ENCODE results near the gene ADAMTS3.

The ADAMTS3 gene

DNA sequence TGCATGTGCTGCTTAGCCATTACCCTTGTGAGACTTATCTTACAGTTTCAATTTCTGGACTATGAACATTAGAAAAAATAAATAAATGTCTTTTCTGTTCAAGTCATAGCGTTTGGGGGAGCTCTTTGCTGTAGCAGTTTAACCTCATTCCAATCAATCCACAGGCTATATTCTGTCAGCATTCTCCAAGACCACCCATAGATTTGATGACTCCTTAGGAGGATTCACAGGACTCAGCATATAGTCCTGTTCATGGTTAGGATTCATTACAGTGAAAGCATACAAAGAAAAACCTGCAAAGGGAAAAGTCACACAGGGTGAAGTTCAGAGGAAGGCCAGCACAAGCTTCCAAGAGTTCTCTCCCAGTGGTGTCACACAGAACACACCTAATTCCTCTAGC, 180.5 kb downstream of the ADAMTS3 start:
- H3K4me1 ChIP-seq (ENCODE audit: insufficient read depth, low read length): no peaks in the 10 kb centered on the region; the same call in 1 of the 2 replicates
- no peaks in the 10 kb centered on the region for H3K9me3 ChIP-seq (ENCODE audit: control insufficient read depth, insufficient read depth, low read length)
- no peaks in the 10 kb centered on the region for H3K36me3 ChIP-seq (ENCODE audit: insufficient read depth, low read length)
- H3K9ac ChIP-seq (ENCODE audit: low read depth, low read length): no peak overlapping the region

DNA sequence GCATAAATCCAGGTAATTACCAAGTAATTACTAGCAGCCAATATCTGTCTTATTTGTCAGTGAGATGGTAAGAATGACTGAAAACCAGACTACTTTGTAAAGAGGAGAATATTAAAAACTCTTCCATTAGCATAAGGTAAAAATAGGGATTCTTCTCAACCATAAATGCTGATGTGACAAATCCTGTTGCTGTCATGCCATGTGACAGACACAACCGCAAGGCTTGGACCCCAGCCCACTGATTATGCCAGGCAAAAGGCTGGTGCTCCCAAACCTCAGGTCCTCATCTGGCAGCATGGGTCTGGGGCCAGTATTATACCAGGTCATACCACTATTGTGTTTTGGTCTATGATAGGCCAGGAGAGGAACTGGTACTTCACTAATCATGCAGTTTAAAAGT, 181.1 kb downstream of the ADAMTS3 start:
- no peaks in the 10 kb centered on the region for H3K9me3 ChIP-seq (ENCODE audit: control insufficient read depth, insufficient read depth, low read length)
- no peaks in the 10 kb centered on the region for H3K36me3 ChIP-seq (ENCODE audit: insufficient read depth, low read length)
- no peaks in the 10 kb centered on the region for H3K4me1 ChIP-seq (ENCODE audit: insufficient read depth, low read length)
- no peak overlapping the region for H3K9ac ChIP-seq (ENCODE audit: low read depth, low read length)

DNA sequence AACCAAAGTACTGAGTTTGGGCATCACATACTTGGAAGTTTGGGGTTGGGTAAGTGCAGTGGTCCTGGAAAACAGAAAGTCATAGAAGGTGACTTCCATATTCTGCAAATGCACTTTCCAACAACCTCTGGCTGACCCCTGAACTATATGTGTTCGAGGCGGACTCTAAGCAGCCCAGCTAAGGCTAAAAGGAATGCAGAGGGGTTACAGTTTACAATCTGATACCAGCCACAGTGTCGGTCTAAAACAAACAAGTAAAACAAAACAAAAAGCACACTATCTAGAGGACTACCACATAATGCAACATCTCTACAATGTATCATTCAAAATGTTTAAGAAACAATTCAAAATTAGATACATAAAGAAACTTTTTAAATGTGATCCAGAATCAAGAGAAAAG, 185.6 kb downstream of the ADAMTS3 start:
- Histone ChIP-seq H3K4me1 (ENCODE audit: insufficient read depth, low read length) (no peaks in the 10 kb centered on the region), H3K9ac (ENCODE audit: low read depth, low read length) (no peak overlapping the region), H3K36me3 (ENCODE audit: insufficient read depth, low read length) (no peaks in the 10 kb centered on the region), H3K9me3 (ENCODE audit: control insufficient read depth, insufficient read depth, low read length) (no peaks in the 10 kb centered on the region)

DNA sequence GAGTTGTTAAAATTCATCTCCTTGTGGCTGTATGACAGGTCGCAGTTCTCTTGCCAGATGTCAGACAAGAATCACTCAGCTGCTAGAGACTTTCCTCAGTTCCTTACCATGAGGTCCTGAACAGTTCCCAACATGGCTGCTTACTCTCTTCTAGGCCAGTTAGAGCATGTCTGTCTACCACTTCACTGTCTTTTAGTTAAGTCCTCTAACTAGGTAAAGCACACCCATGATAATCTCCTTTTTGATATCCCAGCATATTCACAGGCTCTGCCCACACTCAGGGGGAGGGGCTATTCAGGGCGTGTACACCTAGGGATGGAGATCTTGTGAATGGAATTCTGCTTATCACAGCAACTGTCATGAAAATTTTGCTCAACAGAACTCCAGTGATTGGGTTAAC, 190.1 kb downstream of the ADAMTS3 start:
- no peaks in the 10 kb centered on the region for H3K9me3 ChIP-seq (ENCODE audit: control insufficient read depth, insufficient read depth, low read length)

DNA sequence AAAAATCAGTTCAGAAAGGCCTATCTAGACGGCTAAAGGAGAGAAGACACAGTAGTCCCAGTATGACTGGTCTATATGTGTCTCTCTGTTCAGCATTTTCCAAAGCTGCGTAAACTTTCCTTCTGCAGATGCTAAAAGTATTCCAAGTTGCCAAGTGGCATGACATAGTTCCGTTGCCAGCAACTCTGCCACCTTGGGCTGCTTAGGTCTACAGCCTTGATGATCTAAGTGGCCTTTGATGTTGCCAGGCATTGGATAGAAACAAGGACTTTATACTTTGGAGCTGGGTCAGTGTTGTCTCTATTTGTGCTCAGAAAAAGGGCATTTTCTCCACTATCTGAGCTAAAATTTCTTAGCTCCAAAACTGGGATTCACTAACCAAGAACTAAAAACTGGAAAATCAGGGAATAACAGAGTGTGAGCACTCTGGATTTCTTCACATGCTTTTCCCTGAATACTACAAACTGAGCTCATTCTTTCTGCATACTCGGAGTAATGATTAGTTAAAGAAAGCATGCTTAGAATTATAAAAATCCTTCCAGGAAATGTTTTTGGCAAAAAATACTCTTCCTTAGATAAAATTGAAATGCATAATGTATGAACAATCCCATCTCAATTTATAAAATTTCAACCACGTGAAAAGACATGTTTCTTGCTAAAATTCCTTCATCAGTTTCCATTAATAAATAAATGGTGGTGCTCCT, 191.4 kb downstream of the ADAMTS3 start:
- H3K9ac ChIP-seq (ENCODE audit: low read depth, low read length): no peak overlapping the region
- no peaks in the 10 kb centered on the region for H3K36me3 ChIP-seq (ENCODE audit: insufficient read depth, low read length)
- H3K4me1 ChIP-seq (ENCODE audit: insufficient read depth, low read length): no peaks in the 10 kb centered on the region
- H3K9me3 ChIP-seq (ENCODE audit: control insufficient read depth, insufficient read depth, low read length): no peaks in the 10 kb centered on the region

More for the DNA sequence above, 190.1 kb downstream of the ADAMTS3 start:
- H3K9ac ChIP-seq (ENCODE audit: low read depth, low read length): no peak overlapping the region
- no peaks in the 10 kb centered on the region for H3K4me1 ChIP-seq (ENCODE audit: insufficient read depth, low read length)
- no peaks in the 10 kb centered on the region for H3K36me3 ChIP-seq (ENCODE audit: insufficient read depth, low read length)

DNA sequence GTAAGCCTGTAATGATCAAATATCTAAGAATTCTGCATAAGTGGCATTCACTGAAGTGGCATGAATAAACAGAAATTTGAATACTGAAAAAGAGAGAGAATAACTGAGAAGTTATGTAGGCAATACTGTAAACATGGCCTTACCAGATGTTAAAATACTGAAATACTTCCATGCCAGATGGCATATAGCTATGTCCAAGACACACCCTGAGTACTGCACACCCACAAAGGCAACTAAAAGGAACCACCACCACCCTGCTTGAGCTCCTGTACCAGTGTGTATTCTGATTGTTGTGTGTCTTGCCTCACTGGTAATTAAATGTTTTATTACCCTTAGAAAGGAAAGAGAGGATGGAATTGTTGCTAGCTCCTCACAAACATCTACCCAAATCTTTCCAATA, 192.1 kb downstream of the ADAMTS3 start:
- no peaks in the 10 kb centered on the region for H3K36me3 ChIP-seq (ENCODE audit: insufficient read depth, low read length)
- no peaks in the 10 kb centered on the region for H3K9me3 ChIP-seq (ENCODE audit: control insufficient read depth, insufficient read depth, low read length)
- no peaks in the 10 kb centered on the region for H3K4me1 ChIP-seq (ENCODE audit: insufficient read depth, low read length)
- no peak overlapping the region for H3K9ac ChIP-seq (ENCODE audit: low read depth, low read length)

DNA sequence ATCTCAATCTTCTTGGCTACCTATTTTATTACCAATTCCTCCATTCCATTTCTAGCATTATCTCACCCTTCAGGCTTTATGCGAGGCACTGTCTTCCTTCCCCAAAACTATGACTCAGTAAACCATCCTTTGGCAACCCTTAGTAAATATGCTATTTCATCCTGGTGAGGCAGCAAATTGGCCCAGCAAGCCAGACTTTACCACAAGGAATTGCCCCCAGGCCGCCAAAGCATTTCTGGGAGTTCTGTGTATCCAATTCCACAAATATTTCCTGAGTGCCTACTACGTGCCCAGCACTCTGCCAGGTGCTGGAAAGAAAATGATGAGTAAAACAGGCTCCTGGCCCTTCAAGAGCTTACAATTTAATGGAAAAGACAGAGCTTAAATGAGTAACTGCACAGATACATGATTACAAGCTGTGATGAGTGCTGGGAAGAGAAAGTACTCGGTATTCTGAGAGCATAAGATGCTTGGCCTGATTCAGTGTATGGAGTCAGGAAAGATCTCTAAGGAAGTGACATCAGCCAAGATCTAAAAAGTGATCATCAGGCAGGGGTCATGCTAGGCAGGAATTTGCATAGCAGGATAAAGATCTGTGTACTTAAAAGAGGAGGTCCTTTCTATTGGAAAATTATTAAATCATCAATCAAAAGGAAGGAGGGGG, 193.8 kb downstream of the ADAMTS3 start:
- no peaks in the 10 kb centered on the region for H3K36me3 ChIP-seq (ENCODE audit: insufficient read depth, low read length)
- no peaks in the 10 kb centered on the region for H3K9me3 ChIP-seq (ENCODE audit: control insufficient read depth, insufficient read depth, low read length)
- no peak overlapping the region for H3K9ac ChIP-seq (ENCODE audit: low read depth, low read length)
- no peaks in the 10 kb centered on the region for H3K4me1 ChIP-seq (ENCODE audit: insufficient read depth, low read length)

DNA sequence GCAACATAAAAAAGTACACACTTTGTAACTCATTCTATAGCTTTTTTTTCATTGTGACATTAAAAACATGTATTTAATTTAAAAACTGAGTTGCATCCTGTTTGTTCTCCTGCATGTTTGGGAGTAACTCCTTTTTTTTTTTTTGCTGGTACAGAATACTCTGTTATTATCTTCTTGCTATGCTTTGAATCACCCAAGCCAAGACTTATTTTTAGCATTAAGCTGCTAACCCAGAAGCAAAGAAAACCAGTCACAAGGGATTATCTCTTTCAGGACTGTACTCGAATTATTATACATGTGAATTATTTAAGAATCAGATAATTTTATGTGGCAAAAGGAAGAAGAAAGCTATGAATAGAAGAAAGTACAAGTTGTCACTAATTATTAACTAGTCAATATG, 194.9 kb downstream of the ADAMTS3 start:
- Histone ChIP-seq H3K9ac (ENCODE audit: low read depth, low read length) (no peak overlapping the region), H3K9me3 (ENCODE audit: control insufficient read depth, insufficient read depth, low read length) (no peaks in the 10 kb centered on the region), H3K4me1 (ENCODE audit: insufficient read depth, low read length) (no peaks in the 10 kb centered on the region), H3K36me3 (ENCODE audit: insufficient read depth, low read length) (no peaks in the 10 kb centered on the region)

DNA sequence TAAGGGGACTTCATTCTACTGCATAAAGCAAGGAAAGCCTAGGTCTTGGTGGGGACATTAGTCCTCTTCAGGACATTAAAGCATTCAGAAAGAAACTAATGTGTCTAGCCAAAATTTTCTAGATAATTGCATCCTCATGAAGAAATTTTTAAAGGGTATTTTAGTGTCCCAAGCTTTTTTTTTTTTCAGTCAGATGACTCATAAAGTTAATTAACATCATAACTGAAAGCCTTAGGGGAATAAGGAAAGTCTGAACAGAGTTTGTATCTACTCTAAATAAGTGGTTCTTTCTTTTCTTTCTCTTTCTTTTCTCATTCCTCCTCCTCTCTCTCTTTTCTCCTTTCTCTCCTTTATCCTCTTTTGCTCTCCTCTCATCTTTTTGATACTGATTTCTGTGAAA, 202.4 kb downstream of the ADAMTS3 start:
- H3K36me3 ChIP-seq (ENCODE audit: insufficient read depth, low read length): no peaks in the 10 kb centered on the region
- peaks cover 9% of the 10 kb centered on the region; the same call in 1 of the 2 replicates for H3K4me1 ChIP-seq (ENCODE audit: insufficient read depth, low read length)
- no peak overlapping the region for H3K9ac ChIP-seq (ENCODE audit: low read depth, low read length)

DNA sequence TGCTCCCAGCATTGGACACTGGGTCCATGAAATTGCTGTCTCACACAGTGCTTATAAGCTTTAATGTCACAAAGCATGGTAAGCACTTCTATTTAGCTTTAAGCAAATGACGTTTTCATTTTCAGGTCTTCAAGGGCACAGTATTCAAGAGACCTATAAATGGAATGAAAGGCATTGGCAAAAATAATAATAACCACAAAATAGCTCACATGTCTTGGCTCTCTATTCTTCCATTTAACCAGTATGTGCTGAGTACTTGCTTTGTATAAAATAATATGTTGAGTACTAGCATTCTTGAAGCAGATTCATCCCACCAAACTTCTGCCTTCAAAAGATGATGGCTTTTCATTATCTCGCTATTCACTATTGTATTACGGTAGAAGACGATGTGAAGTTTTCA, 203.0 kb downstream of the ADAMTS3 start:
- Histone ChIP-seq H3K4me1 (ENCODE audit: insufficient read depth, low read length) (peaks cover 9% of the 10 kb centered on the region; the same call in 1 of the 2 replicates), H3K9ac (ENCODE audit: low read depth, low read length) (no peak overlapping the region), H3K9me3 (ENCODE audit: control insufficient read depth, insufficient read depth, low read length) (no peaks in the 10 kb centered on the region), H3K36me3 (ENCODE audit: insufficient read depth, low read length) (no peaks in the 10 kb centered on the region)

More for the DNA sequence above, 202.4 kb downstream of the ADAMTS3 start:
- no peaks in the 10 kb centered on the region for H3K9me3 ChIP-seq (ENCODE audit: control insufficient read depth, insufficient read depth, low read length)

DNA sequence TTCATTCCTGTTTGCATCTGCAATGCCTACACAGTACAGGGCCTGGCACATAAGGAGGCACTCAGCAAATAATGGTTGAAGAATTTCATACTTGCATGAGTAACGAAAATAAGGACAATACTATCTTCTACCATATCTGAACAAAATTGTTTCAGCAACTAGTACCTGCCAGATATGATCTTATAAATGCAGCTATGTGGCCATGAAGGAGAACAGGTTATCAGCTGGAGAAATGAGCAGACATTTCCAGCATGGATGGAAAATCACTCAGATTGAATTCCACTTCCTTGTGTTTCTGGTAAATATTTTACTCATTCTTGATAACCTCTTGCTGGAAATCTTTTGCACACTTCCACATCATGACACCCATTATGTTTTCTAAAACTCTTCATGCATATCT, 204.0 kb downstream of the ADAMTS3 start:
- no peaks in the 10 kb centered on the region for H3K36me3 ChIP-seq (ENCODE audit: insufficient read depth, low read length)
- no peaks in the 10 kb centered on the region for H3K9me3 ChIP-seq (ENCODE audit: control insufficient read depth, insufficient read depth, low read length)
- H3K9ac ChIP-seq (ENCODE audit: low read depth, low read length): no peak overlapping the region
- peaks cover 9% of the 10 kb centered on the region; the same call in 1 of the 2 replicates for H3K4me1 ChIP-seq (ENCODE audit: insufficient read depth, low read length)

DNA sequence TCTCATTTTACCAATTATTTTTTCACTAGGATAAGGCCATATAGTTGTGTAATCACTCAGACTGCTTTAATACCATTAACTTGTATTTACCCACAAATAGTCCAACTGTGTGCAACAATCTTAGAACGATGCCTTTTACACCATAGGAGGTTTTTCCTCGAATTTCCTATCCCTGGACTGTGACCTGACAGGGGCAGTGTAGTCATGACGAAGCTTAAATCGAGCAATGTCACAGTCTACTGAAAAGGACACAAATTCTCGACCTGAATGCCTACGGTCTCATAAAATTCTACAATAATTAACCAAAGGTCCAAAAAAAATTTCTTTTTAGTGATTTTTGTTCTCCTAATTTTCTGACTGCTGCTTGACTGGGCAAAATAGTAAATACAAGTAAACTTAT, 208.9 kb downstream of the ADAMTS3 start:
- H3K4me1 ChIP-seq (ENCODE audit: insufficient read depth, low read length): no peaks in the 10 kb centered on the region
- H3K9ac ChIP-seq (ENCODE audit: low read depth, low read length): no peak overlapping the region
- H3K36me3 ChIP-seq (ENCODE audit: insufficient read depth, low read length): no peaks in the 10 kb centered on the region
- no peaks in the 10 kb centered on the region for H3K9me3 ChIP-seq (ENCODE audit: control insufficient read depth, insufficient read depth, low read length)

DNA sequence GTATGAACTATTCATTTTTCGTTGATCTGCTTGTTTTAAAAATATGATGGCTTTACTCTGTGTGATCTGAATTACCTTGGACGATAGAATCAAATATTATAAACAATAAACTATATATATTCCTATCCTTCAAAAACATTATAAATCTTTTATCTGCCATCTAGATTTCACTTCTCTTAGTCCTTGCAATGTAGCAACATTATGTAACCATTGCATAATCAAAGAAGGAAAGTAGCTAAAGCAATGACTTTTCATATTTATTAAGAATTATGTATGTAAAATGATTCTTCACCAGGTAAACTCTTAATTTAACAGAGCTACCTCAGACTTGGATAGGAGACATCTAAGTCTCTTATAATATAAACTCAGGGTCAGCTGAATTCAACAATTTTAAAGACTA, 210.5 kb downstream of the ADAMTS3 start:
- H3K4me1 ChIP-seq (ENCODE audit: insufficient read depth, low read length): no peaks in the 10 kb centered on the region
- no peaks in the 10 kb centered on the region for H3K36me3 ChIP-seq (ENCODE audit: insufficient read depth, low read length)
- H3K9ac ChIP-seq (ENCODE audit: low read depth, low read length): no peak overlapping the region

DNA sequence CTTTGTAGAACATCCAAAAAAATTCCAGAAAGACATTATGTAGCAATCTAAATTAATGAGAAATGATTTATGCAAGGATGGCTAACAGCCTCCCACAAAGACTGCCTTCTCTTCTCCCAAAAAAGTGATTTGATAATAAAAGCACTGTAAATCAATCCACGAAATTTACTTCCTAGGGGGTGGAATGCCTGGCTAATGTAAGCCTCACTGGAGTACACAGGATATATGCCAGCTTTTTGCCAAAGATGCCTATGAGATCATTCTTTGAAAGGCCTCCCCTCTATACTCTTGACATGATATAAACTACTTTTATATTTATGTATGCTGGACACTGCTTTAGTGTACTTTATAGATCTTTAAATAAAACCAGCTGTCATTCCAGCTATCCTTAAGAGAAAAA, 211.1 kb downstream of the ADAMTS3 start:
- no peaks in the 10 kb centered on the region for H3K9me3 ChIP-seq (ENCODE audit: control insufficient read depth, insufficient read depth, low read length)
- no peaks in the 10 kb centered on the region for H3K4me1 ChIP-seq (ENCODE audit: insufficient read depth, low read length)
- H3K36me3 ChIP-seq (ENCODE audit: insufficient read depth, low read length): no peaks in the 10 kb centered on the region
- H3K9ac ChIP-seq (ENCODE audit: low read depth, low read length): no peak overlapping the region

More for the DNA sequence above, 210.5 kb downstream of the ADAMTS3 start:
- H3K9me3 ChIP-seq (ENCODE audit: control insufficient read depth, insufficient read depth, low read length): no peaks in the 10 kb centered on the region

DNA sequence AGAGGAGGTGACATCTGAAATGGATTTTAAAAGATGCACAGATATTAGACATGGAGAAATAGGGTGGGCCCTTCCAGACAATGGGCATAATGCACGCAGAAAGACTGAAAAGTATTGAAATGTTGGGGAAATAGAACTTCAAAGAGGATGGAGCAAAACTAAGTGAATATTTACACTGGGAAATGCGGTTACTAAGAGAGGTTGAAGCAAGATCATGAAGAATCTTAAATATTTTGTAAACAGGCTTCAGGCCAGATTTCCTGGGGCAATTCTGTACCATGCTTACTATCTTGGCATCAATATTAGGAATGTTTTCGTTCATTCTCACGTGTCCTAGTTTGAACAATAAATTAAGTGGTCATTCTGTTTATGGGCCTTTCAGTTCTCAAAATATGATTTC, 216.3 kb downstream of the ADAMTS3 start:
- H3K9me3 ChIP-seq (ENCODE audit: control insufficient read depth, insufficient read depth, low read length): no peaks in the 10 kb centered on the region
- no peaks in the 10 kb centered on the region for H3K36me3 ChIP-seq (ENCODE audit: insufficient read depth, low read length)
- H3K4me1 ChIP-seq (ENCODE audit: insufficient read depth, low read length): no peaks in the 10 kb centered on the region
- no peak overlapping the region for H3K9ac ChIP-seq (ENCODE audit: low read depth, low read length)

All from ES-I3 (cell line).